Esophagus (tissue), 2 donors: ENCODE data around the gene ESR2. TPM values are rescaled to one million over a fixed set of nuclear protein-coding genes. Genes with fewer than 3 reads are reported as not detected.

ENCODE experiments used
- H3K27ac ChIP-seq, 2 donors: one replicate each; pipeline ENCODE4 v1.5.1; 2013; ENCODE audit warnings: low read depth in 2 of 2, mild to moderate bottlenecking in 2 of 2, inconsistent platforms in 1 of 2, low read length in 1 of 2, moderate library complexity in 1 of 2
- H3K27me3 ChIP-seq, 2 donors: one replicate each; pipeline ENCODE4 v1.6.1; 2013; ENCODE audit warnings: low read length in 2 of 2, control low read depth in 1 of 2, mild to moderate bottlenecking in 1 of 2; ENCODE audit not compliant: insufficient read depth in 2 of 2, control insufficient read depth in 1 of 2
- H3K36me3 ChIP-seq, 2 donors: one replicate each; pipeline ENCODE4 v1.6.1; 2013; ENCODE audit warnings: low read length in 1 of 2; ENCODE audit not compliant: control insufficient read depth in 2 of 2, insufficient read depth in 2 of 2
- H3K4me1 ChIP-seq, 2 donors: one replicate each; pipeline ENCODE4 v1.6.1; 2013; ENCODE audit warnings: low read length in 1 of 2; ENCODE audit not compliant: control insufficient read depth in 2 of 2, insufficient read depth in 2 of 2
- H3K4me3 ChIP-seq, 2 donors: one replicate each; pipeline ENCODE4 v1.5.1; 2013; ENCODE audit warnings: low read length in 2 of 2, mild to moderate bottlenecking in 2 of 2, low read depth in 1 of 2, moderate library complexity in 1 of 2
- H3K9me3 ChIP-seq, 2 donors: one replicate each; pipeline ENCODE4 v1.6.1; 2013; ENCODE audit warnings: mild to moderate bottlenecking in 2 of 2, low read depth in 1 of 2, low read length in 1 of 2, moderate library complexity in 1 of 2; ENCODE audit not compliant: control insufficient read depth in 2 of 2, insufficient read depth in 1 of 2
- WGBS, 2 donors: extraction: QIAGEN DNeasy Blood & Tissue Kit; methylation state at CpG; one replicate each; pipeline ENCODE4 v1.1.7; 2013; 5-methylcytosine and 5-hydroxymethylcytosine counted together
- polyA plus RNA-seq, 2 donors: library from polyadenylated mRNA; stranded (reverse); fragments of 200-250 nt; gene quantifications; one replicate each; pipeline ENCODE4 v1.2.3, GENCODE V29; 2013
- donor health status: healthy with polysubstance abuse.
- donor health status: Bipolar disorder and iron deficiency.

Gene ESR2
- polyA plus RNA-seq, 2 donors: 0.15 to 0.20 TPM

DNA sequence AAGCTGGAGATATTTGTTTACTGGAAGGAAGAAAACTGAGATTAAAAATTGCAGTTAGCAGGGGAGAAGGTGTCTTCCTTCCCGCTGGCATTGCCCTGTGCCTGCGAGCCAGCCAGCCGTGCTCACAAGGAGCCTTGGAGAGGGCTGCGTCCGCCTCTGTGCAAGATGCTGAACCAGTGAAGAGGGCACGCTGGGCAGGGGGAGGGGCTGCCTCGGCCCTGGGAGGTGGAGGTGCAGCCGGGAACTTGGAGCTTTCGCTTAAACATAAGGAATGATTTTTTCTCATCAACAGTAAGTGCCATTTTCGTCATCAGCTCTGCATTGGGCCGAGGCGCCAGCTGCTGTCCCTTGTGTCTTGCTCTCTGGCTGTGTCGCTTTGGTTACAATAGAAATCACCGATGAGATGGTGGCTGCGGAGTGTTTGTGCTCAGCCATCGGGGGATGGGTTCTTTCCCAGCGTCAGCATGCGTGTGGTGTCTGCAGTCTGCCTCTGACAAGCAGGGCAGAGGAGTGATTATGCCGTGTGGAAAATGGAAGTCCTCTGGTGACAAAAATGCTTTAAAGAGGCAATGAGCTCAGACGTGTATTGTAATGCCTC, 97.3 kb downstream of the ESR2 start:
- Histone ChIP-seq H3K27ac (no peak overlapping the region), H3K36me3 (peaks cover 2 to 9% of the 10 kb centered on the region in 2 donors), H3K4me1 (peaks cover 7 to 10% of the 10 kb centered on the region in 2 donors), H3K27me3 (no peaks in the 10 kb centered on the region), H3K9me3 (no peaks in the 10 kb centered on the region), H3K4me3 (no peak overlapping the region)
- 44 to 51% methylated on average over 20 of the region's 20 CpGs for WGBS, 2 donors

- H3K4me3 ChIP-seq: no peak overlapping the region
- H3K4me1 ChIP-seq: peaks cover 0 to 4% of the 10 kb centered on the region in 2 donors
- no peaks in the 10 kb centered on the region for H3K27me3 ChIP-seq
- H3K9me3 ChIP-seq: no peaks in the 10 kb centered on the region
- no peak overlapping the region for H3K27ac ChIP-seq
- WGBS, 2 donors: 73 to 84% methylated on average over 5 of the region's 5 CpGs
- H3K36me3 ChIP-seq: peaks cover 5 to 8% of the 10 kb centered on the region in 2 donors
These were observed 98.1 kb downstream of the ESR2 start for GRCh38 chr14:64196056-64196455.

- H3K9me3 ChIP-seq: no peaks in the 10 kb centered on the region
- H3K4me3 ChIP-seq: no peak overlapping the region
- H3K36me3 ChIP-seq: peaks cover 5 to 11% of the 10 kb centered on the region in 2 donors
- peaks cover 0 to under 1% of the 10 kb centered on the region in 2 donors for H3K4me1 ChIP-seq
- no peak overlapping the region for H3K27ac ChIP-seq
- 23 to 32% methylated on average over 2 of the region's 2 CpGs for WGBS, 2 donors
- no peaks in the 10 kb centered on the region for H3K27me3 ChIP-seq
These were observed 99.0 kb downstream of the ESR2 start for GRCh38 chr14:64195199-64195598.

DNA sequence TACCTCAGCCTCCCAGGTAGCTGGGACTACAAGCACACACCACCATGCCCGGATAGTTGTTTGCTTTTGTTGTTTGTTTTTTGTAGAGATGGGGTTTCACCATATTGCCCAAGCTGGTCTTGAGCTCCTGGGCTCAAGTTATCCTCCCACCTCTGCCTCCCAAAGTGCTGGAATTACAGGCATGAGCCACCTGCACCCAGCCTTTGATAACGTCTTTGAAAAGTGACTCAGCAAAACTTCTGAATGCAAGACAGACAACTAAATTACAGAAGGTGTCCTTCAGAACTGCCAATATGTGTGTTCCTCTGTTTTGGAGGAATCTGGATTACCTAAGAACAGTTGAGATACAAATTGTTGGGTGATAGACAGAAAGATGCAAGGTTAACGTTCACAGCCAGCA, 99.8 kb downstream of the ESR2 start:
- Histone ChIP-seq H3K36me3 (peaks cover 5 to 11% of the 10 kb centered on the region in 2 donors), H3K4me3 (no peak overlapping the region), H3K27me3 (no peaks in the 10 kb centered on the region), H3K9me3 (no peaks in the 10 kb centered on the region), H3K27ac (no peak overlapping the region), H3K4me1 (no peaks in the 10 kb centered on the region)
- WGBS, 2 donors: 48 to 61% methylated on average over 3 of the region's 3 CpGs

- Histone ChIP-seq H3K36me3 (peaks cover 6 to 10% of the 10 kb centered on the region in 2 donors), H3K4me1 (no peaks in the 10 kb centered on the region), H3K27me3 (no peaks in the 10 kb centered on the region), H3K9me3 (no peaks in the 10 kb centered on the region), H3K4me3 (no peak overlapping the region), H3K27ac (no peak overlapping the region)
- 68% methylated on average over 2 of the region's 2 CpGs for WGBS, 2 donors
These were observed 100.3 kb downstream of the ESR2 start for GRCh38 chr14:64193821-64194220.

DNA sequence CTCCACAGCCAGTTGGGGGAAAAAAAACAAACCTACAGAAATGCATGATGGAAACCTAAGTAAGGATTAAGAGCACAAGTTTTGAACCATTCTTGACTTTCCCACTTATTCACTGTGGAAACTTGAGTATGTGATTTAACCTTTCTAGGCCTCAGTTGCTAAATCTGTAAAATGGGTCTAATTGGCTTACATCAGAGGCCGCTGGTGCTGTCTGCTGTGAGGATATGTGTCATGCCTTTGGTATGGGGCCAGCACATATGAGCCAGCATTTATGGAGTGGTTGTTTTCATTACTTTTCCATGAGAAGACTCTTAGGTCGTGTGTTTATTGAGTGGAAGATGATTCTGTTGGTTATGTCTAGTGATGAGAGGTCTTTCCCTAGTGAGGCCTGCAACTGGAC, 102.4 kb downstream of the ESR2 start:
- 59 to 60% methylated on average over 2 of the region's 2 CpGs for WGBS, 2 donors
- H3K27me3 ChIP-seq: no peaks in the 10 kb centered on the region

GRCh38 chr14:64190974-64191502, 103.1 kb downstream of the ESR2 start:
- no peak overlapping the region for H3K4me3 ChIP-seq
- no peaks in the 10 kb centered on the region for H3K9me3 ChIP-seq
- H3K4me1 ChIP-seq: no peaks in the 10 kb centered on the region
- 89 to 96% methylated on average over 3 of the region's 3 CpGs for WGBS, 2 donors
- peaks cover 9 to 13% of the 10 kb centered on the region in 2 donors for H3K36me3 ChIP-seq
- H3K27ac ChIP-seq: no peak overlapping the region
- H3K27me3 ChIP-seq: no peaks in the 10 kb centered on the region

More for the DNA sequence above, 102.4 kb downstream of the ESR2 start:
- H3K36me3 ChIP-seq: peaks cover 9 to 10% of the 10 kb centered on the region in 2 donors
- H3K4me3 ChIP-seq: no peak overlapping the region
- H3K4me1 ChIP-seq: no peaks in the 10 kb centered on the region
- no peak overlapping the region for H3K27ac ChIP-seq
- no peaks in the 10 kb centered on the region for H3K9me3 ChIP-seq

GRCh38 chr14:64187331-64187730, 106.8 kb downstream of the ESR2 start:
- Histone ChIP-seq H3K4me1 (no peaks in the 10 kb centered on the region), H3K27me3 (no peaks in the 10 kb centered on the region), H3K4me3 (no peak overlapping the region), H3K9me3 (no peaks in the 10 kb centered on the region), H3K27ac (no peak overlapping the region), H3K36me3 (peaks cover 9 to 14% of the 10 kb centered on the region in 2 donors)
- WGBS, 2 donors: 58 to 62% methylated on average over 3 of the region's 3 CpGs

GRCh38 chr14:64186231-64187129, 107.7 kb downstream of the ESR2 start:
- Histone ChIP-seq H3K4me1 (no peaks in the 10 kb centered on the region), H3K27ac (no peak overlapping the region), H3K27me3 (no peaks in the 10 kb centered on the region), H3K4me3 (no peak overlapping the region), H3K36me3 (peaks cover 8 to 16% of the 10 kb centered on the region in 2 donors), H3K9me3 (no peaks in the 10 kb centered on the region)
- 80 to 88% methylated on average over 12 of the region's 12 CpGs for WGBS, 2 donors
